Muscle layer of duodenum (tissue), 2 donors: ENCODE results near the gene UST.

Experiments used
- H3K27ac ChIP-seq: one replicate; pipeline ENCODE4 v1.7.0; 2013; ENCODE audit warnings: mild to moderate bottlenecking, low read length
- H3K27me3 ChIP-seq: one replicate; pipeline ENCODE4 v1.7.0; 2013; ENCODE audit warnings: low read depth, mild to moderate bottlenecking, control low read depth, low read length
- H3K36me3 ChIP-seq, 2 donors: one replicate each; pipeline ENCODE4 v1.7.0; 2013; ENCODE audit warnings: low read length in 2 of 2, control low read depth in 1 of 2, mild to moderate bottlenecking in 1 of 2; ENCODE audit not compliant: insufficient read depth in 2 of 2, control insufficient read depth in 1 of 2
- H3K4me1 ChIP-seq, 2 donors: one replicate each; pipeline ENCODE4 v1.7.0; 2013; ENCODE audit warnings: low read length in 2 of 2, mild to moderate bottlenecking in 2 of 2, control low read depth in 1 of 2, moderate library complexity in 1 of 2; ENCODE audit not compliant: insufficient read depth in 2 of 2, control insufficient read depth in 1 of 2
- H3K4me3 ChIP-seq, 2 donors: one replicate each; pipeline ENCODE4 v1.7.0; 2013; ENCODE audit warnings: low read length in 2 of 2, low read depth in 1 of 2, mild to moderate bottlenecking in 1 of 2
- H3K9me3 ChIP-seq, 2 donors: one replicate each; pipeline ENCODE4 v1.7.0; 2013; ENCODE audit warnings: low read length in 2 of 2, control low read depth in 1 of 2, mild to moderate bottlenecking in 1 of 2; ENCODE audit not compliant: control insufficient read depth in 1 of 2
- donor health status: healthy.

The UST gene

DNA sequence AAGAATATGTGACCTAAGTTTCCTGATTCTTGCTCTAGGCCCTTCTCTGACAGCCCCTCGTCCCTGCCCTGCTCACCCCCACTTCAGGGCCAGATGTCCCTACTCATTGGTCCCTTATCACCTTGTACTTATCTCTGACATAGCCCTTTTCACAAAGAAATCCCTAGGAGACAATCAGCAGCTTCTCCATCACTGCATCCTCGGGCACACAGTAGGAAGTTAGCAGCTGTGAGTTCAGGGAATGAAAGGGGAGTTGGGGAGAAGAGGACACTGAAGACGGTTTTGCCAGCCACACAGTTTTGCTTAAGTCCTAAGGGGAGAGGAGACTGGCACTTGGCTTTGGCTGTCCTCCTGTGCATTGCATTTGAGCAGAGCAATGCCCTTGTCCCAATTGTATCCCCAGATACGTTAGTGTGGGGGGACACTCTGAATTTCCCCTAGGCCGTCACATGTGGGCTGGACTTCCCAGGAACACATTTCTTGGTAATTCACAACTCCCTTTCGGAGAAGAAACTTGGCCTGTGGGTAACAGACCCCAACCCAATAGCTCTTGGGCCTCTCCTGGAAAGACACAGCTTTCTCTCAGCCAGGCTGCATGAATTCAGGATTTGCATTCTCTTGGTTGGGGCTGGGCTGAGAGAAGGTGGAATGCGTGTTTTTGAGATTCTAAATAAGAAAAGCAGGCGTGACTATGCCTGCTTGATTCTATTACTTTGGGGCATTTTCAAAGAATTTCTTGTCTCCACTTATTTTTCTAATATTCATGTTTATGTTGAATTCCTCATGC lies 177.6 kb downstream of the UST start:
- no peak overlapping the region for H3K4me3 ChIP-seq
- H3K27me3 ChIP-seq = no peaks in the 10 kb centered on the region
- no peaks in the 10 kb centered on the region for H3K9me3 ChIP-seq
- H3K4me1 ChIP-seq = no peaks in the 10 kb centered on the region
- no peaks in the 10 kb centered on the region for H3K36me3 ChIP-seq
- H3K27ac ChIP-seq = no peak overlapping the region

DNA sequence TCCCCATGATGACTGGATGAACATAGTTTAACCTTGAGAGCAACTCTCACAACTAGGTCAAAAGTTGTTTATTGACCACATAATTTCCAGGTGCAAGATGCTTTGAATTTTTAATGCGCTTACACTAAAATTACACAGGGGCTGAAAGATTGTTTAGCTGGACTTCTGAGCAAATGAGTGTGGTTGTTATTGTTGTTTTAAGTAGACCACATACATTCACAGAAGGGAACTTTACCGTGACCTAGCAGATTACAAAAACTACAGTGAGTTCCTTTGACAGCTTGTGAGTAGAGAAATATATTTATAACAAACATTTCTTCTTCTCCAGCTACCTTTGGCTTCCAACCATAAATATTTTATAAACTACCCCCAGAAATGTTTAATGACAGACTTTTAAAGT lies 178.9 kb downstream of the UST start:
- Histone ChIP-seq H3K4me3 (no peak overlapping the region), H3K9me3 (no peaks in the 10 kb centered on the region), H3K27ac (no peak overlapping the region), H3K27me3 (no peaks in the 10 kb centered on the region), H3K36me3 (no peaks in the 10 kb centered on the region), H3K4me1 (no peaks in the 10 kb centered on the region)

DNA sequence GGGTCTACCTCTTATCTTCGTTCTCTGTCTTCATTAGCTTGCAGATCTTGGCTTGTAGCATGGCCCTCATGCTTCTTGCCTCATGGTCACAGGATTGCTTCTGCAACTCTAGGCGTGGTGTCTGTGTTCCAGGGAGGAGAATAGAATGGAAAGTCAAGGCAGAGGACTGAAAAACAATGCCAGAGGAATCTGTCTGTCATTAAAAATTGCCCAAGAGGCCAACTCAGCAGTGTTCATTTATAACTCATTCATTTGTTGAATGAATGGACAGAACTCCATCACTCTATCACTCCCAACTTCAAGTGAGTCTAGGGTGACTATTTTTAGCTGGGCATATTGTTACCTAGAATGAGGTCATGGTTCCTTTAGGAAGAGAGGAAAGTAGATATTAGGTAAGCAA lies 179.6 kb downstream of the UST start:
- no peaks in the 10 kb centered on the region for H3K36me3 ChIP-seq
- H3K4me1 ChIP-seq = no peaks in the 10 kb centered on the region
- no peaks in the 10 kb centered on the region for H3K9me3 ChIP-seq
- H3K27ac ChIP-seq = no peak overlapping the region
- no peaks in the 10 kb centered on the region for H3K27me3 ChIP-seq
- H3K4me3 ChIP-seq = no peak overlapping the region

DNA sequence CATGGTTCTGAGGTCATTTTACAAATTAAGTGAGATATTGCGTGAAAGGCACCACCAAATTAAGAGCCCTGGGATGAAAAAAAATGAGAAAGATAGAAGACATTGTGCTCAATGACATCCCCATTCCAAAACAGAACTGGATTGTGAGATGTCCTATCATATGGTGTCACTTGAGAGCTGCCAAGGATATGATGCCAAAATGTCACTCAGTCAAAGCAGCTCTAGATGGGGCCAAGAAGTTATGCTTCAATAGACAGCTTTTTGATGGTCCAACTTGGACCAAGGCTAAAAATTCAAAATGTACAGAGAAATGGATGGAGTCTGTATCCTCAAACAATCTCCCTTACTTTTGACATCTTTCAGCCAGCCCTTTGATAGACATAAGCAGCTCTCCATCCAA lies 180.8 kb downstream of the UST start:
- Histone ChIP-seq H3K4me1 (no peaks in the 10 kb centered on the region), H3K27ac (no peak overlapping the region), H3K4me3 (no peak overlapping the region), H3K36me3 (no peaks in the 10 kb centered on the region), H3K9me3 (no peaks in the 10 kb centered on the region), H3K27me3 (no peaks in the 10 kb centered on the region)

DNA sequence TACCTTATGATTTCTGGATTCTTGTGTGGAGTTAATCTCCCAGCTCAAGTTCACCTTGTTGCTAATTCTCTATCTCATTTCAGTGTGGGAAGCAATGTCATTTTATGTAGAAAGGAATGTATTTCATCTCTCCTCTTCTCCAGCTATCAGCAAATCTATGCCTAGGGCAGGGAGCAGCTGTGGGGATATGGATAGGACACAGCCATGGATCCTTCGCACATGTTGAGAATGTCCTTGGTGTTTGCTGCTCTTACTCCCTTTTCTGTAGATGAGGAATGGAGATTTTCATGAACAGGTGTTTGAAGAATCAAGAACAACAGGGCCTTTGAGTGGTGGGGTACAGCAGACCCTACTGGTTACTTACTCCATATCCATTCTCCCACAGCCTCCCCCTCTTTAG lies 182.0 kb downstream of the UST start:
- no peaks in the 10 kb centered on the region for H3K4me1 ChIP-seq
- no peaks in the 10 kb centered on the region for H3K27me3 ChIP-seq
- H3K4me3 ChIP-seq = no peak overlapping the region
- H3K9me3 ChIP-seq = no peaks in the 10 kb centered on the region
- H3K27ac ChIP-seq = no peak overlapping the region
- no peaks in the 10 kb centered on the region for H3K36me3 ChIP-seq

DNA sequence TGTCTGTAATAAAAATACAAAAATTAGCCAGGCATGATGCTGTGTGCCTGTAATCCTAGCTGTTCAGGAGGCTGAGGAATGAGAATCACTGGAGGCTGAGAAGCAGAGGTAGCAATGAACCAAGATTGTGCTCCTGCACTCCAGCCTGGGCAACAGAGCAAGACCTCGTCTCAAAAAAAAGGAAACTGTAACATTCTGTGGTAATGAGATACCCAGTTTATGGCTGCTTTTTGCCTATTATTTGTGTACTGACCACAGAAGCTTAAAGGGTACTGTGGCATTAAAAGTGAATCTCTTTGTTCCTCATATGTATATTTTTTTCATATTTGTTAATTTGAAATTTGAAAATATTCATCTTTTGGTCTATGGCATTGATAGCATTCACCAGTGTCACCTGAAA lies 185.4 kb downstream of the UST start:
- Histone ChIP-seq H3K9me3 (no peaks in the 10 kb centered on the region), H3K27ac (no peak overlapping the region), H3K27me3 (no peaks in the 10 kb centered on the region), H3K4me1 (peaks cover 5 to 15% of the 10 kb centered on the region in 2 donors), H3K36me3 (no peaks in the 10 kb centered on the region), H3K4me3 (no peak overlapping the region)

DNA sequence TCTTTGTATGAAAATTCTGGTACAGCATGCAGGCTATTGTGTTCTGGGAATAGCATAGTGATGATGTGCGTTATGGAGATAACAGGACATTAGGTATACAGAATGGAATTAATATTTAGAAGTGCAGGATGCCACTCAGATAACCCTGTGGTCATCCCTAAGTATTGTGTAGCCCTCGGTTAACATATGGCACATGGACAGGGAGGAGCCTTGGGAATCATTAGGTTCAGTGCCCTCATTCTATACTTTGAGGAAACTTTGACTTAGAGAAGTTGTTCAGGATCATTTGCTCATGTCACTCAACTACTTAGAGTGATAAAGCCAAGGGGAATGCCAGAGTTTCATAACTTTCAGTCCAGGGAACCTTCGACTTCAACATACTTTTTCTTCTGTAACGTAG lies 185.9 kb downstream of the UST start:
- Histone ChIP-seq H3K9me3 (no peaks in the 10 kb centered on the region), H3K36me3 (no peaks in the 10 kb centered on the region), H3K27me3 (no peaks in the 10 kb centered on the region), H3K4me1 (peaks cover 5 to 15% of the 10 kb centered on the region in 2 donors), H3K4me3 (no peak overlapping the region), H3K27ac (no peak overlapping the region)

DNA sequence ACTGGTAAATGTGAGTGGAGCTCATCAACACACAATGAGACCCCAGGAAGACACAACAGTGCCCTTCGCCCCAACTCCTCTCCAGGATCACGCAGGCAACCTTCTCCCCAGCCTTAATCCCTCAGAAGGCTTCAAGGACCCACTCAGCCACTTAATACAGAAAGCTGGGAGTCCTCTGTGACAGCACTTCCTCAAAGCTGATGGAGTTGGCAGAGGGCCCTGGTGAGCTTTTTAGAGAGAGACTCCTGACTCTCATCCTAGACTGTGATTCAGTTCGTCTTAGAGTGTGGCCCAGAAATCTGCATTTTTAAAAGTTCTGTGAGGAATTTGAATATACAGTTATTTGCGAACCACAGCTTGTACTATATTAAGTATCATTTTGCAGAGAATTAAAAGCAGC lies 187.7 kb downstream of the UST start:
- Histone ChIP-seq H3K36me3 (no peaks in the 10 kb centered on the region), H3K4me3 (no peak overlapping the region), H3K27me3 (no peaks in the 10 kb centered on the region), H3K27ac (no peak overlapping the region), H3K9me3 (no peaks in the 10 kb centered on the region), H3K4me1 (peaks cover 5 to 21% of the 10 kb centered on the region in 2 donors)

DNA sequence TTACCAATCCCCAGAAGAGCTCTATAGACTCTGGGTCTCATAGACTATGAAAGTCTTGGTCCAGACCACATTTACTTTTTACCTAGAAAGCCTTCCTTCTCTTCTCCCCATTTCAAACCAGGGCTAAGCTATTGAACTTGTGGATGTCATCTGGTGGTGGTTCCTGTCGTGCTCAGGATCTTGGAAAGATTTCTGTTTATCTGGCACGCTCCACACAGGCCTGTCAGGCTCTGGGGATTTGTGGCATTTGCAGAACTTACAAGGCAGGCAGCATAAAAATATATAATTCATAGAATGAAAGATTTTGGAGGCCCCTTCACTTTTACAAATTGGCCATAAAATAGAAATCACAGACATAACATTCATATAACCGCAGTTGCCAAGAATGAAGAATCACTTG lies 188.1 kb downstream of the UST start:
- no peaks in the 10 kb centered on the region for H3K36me3 ChIP-seq
- no peaks in the 10 kb centered on the region for H3K27me3 ChIP-seq
- H3K4me1 ChIP-seq = peaks cover 5 to 21% of the 10 kb centered on the region in 2 donors
- H3K27ac ChIP-seq = no peak overlapping the region
- no peak overlapping the region for H3K4me3 ChIP-seq
- no peaks in the 10 kb centered on the region for H3K9me3 ChIP-seq

DNA sequence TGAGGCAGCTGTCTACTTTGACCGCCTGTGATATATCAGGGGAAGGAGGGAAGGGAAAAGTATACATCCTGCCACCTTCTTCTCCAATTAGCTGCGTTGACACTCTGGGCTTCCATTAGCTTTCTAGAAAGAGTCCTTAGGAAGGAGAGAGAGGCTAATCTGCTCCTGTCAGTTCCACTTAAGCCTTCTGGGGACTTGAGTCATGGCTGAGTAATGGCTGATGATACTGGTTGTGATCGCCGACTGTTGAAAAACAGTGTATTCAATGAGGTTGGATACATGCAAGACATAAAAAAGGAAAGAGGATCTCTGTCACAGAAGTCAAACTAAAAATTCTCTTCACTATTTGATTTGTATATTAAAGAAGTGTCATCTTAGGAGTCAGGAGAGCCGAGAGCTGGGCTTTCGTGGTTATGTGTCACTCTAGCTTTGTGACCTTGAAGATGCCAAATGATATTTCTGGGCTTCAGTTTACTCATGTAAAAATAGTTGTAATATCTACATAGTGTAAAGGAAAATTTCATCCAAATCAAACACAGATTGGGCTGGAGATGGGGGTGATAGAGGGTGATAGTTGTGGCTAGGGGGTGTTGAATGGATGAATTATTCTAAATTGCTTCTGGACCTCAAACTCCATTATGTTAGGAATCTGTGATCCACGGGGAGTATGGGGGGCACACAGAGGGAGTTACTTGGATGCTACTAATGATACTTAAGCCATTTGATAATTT lies 189.0 kb downstream of the UST start:
- H3K4me1 ChIP-seq = peaks cover 5 to 21% of the 10 kb centered on the region in 2 donors
- no peaks in the 10 kb centered on the region for H3K36me3 ChIP-seq
- H3K4me3 ChIP-seq = no peak overlapping the region
- H3K27me3 ChIP-seq = no peaks in the 10 kb centered on the region
- no peaks in the 10 kb centered on the region for H3K9me3 ChIP-seq
- H3K27ac ChIP-seq = no peak overlapping the region

DNA sequence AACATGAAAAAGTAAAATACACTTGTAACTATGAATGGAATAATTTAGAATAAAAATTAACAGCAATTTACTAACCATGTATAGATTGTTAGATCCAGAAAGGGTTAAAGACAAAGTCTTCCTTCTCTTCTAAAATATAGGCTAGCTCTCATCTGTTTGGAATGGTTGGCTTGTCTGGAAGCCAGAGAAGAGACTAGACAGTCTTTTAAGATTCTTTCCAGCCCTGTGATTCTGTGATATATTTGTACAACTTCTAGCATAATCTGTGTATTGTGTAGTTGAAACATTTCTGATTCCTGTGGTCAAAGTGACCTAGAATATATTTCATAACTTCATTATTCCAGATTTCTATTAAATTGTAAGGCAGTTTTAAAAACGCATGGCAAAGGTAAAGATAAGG lies 196.6 kb downstream of the UST start:
- H3K9me3 ChIP-seq = no peaks in the 10 kb centered on the region
- H3K27ac ChIP-seq = no peak overlapping the region
- no peaks in the 10 kb centered on the region for H3K36me3 ChIP-seq
- peaks cover 0 to 19% of the 10 kb centered on the region in 2 donors for H3K4me1 ChIP-seq
- no peak overlapping the region for H3K4me3 ChIP-seq
- H3K27me3 ChIP-seq = no peaks in the 10 kb centered on the region
